Islet of Langerhans (tissue), 1 donor: Measurements from ENCODE around the gene LEUTX.
"Not testable (repeated sequence)": the region's sequence is repeated elsewhere in the genome, so short reads cannot be mapped to it uniquely, and the experiment has no call there.

Experiments used
- FAIRE-seq: peaks from one replicate; lab custom pipeline; 2011; peaks lifted over from hg19 to GRCh38; lab: Jason Lieb, UNC

Gene LEUTX

GRCh38 chr19:39788244-39788643 is 9.6 kb downstream of the LEUTX start:
- no peak for FAIRE-seq

GRCh38 chr19:39792999-39793546 is 14.4 kb downstream of the LEUTX start:
- no peak for FAIRE-seq

- no peak for FAIRE-seq
Observed at GRCh38 chr19:39795001-39795400, 16.3 kb downstream of the LEUTX start.

GRCh38 chr19:39796000-39796498 is 17.4 kb downstream of the LEUTX start:
- FAIRE-seq: no peak

GRCh38 chr19:39797083-39797482 is 18.4 kb downstream of the LEUTX start:
- no peak for FAIRE-seq

GRCh38 chr19:39802958-39803357 is 24.3 kb downstream of the LEUTX start:
- FAIRE-seq: no peak

- FAIRE-seq: no peak
Observed at GRCh38 chr19:39805104-39805503, 26.4 kb downstream of the LEUTX start.

- no peak for FAIRE-seq
Observed at GRCh38 chr19:39807846-39808364, 29.3 kb downstream of the LEUTX start.

- not testable (repeated sequence) for FAIRE-seq
Observed at GRCh38 chr19:39808688-39809087, 30.0 kb downstream of the LEUTX start.

GRCh38 chr19:39809368-39809767 is 30.7 kb downstream of the LEUTX start:
- FAIRE-seq: no peak

GRCh38 chr19:39810424-39810823 is 31.8 kb downstream of the LEUTX start:
- FAIRE-seq: no peak

- FAIRE-seq: no peak
Observed at GRCh38 chr19:39811064-39811463, 32.4 kb downstream of the LEUTX start.

- no peak for FAIRE-seq
Observed at GRCh38 chr19:39813264-39813993, 34.8 kb downstream of the LEUTX start.

- not testable (repeated sequence) for FAIRE-seq
Observed at GRCh38 chr19:39814111-39814510, 35.5 kb downstream of the LEUTX start.

- FAIRE-seq: no peak
Observed at GRCh38 chr19:39814595-39814994, 35.9 kb downstream of the LEUTX start.

- FAIRE-seq: no peak
Observed at GRCh38 chr19:39816287-39817048, 37.8 kb downstream of the LEUTX start.

- FAIRE-seq: no peak
Observed at GRCh38 chr19:39817888-39818561, 39.4 kb downstream of the LEUTX start.

GRCh38 chr19:39818626-39819097 is 40.0 kb downstream of the LEUTX start:
- FAIRE-seq: no peak

GRCh38 chr19:39819786-39820185 is 41.1 kb downstream of the LEUTX start:
- FAIRE-seq: no peak

GRCh38 chr19:39820696-39821095 is 42.0 kb downstream of the LEUTX start:
- FAIRE-seq: no peak

GRCh38 chr19:39823686-39824085 is 45.0 kb downstream of the LEUTX start:
- no peak for FAIRE-seq
